HG02840 (cell line): ENCODE results near the gene DMRTA2.

ENCODE experiments used
- ATAC-seq: cut with Tn5 transposase; IDR thresholded peaks from one replicate; pipeline ENCODE4 v1.9.1; 2021; ENCODE audit warnings: mild to moderate bottlenecking, moderate library complexity, moderate number of reproducible peaks; ENCODE audit not compliant: unreplicated experiment, low FRiP score

The DMRTA2 gene

GRCh38 chr1:50422946-50423669, at the start of gene DMRTA2:
Gene DMRTA2, minus strand, starts transcription at chr1:50423443. Its CDS starts 1,907 bp downstream, at chr1:50421536.
- ATAC-seq, result no peak

- no peak for ATAC-seq
Observed at GRCh38 chr1:50471967-50472366, 48.7 kb upstream of the DMRTA2 start.

GRCh38 chr1:50462964-50463363, 39.7 kb upstream of the DMRTA2 start:
- ATAC-seq, result no peak

- ATAC-seq, result no peak
Observed at GRCh38 chr1:50458507-50458906, 35.3 kb upstream of the DMRTA2 start.

- ATAC-seq, result no peak
Observed at GRCh38 chr1:50454911-50455310, 31.7 kb upstream of the DMRTA2 start.

DNA sequence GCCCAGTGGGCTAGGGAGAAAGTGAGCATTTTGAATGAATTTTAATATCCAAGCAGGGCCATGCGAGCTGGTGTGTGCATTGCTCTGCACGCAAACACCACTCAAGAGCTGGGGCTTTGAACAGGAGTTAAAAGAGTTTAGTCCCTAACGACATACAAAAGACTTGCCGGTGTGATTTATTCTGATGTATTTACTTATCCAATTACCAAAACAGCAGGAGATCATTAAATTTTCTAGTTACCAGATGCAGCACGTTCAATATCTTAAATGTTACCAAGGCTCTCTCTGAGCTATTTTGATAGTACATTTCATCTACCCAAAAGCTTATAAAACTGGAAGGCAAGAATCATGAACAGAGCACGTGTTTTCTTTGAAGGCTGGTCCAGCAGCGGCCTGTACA, 30.0 kb upstream of the DMRTA2 start:
- ATAC-seq, result no peak

DNA sequence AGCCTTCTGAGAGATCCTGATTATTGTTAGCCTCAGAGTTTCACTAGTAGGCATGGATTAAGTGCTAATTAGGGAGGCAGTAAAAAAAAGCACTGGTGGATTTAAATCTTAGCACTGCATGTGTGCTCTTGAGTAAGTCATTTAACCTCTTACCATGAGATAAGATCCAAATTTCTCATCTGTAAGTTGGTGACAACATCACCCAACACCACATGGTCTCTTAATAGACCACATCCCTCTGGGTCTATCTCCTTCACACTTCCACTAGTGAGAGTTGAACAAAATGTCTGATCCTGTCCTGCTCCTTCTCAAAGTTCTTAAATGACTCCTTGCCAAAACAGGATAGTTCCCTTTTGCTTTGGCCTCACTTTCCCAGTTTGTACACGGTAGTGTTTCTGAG, 29.5 kb upstream of the DMRTA2 start:
- ATAC-seq, result no peak

DNA sequence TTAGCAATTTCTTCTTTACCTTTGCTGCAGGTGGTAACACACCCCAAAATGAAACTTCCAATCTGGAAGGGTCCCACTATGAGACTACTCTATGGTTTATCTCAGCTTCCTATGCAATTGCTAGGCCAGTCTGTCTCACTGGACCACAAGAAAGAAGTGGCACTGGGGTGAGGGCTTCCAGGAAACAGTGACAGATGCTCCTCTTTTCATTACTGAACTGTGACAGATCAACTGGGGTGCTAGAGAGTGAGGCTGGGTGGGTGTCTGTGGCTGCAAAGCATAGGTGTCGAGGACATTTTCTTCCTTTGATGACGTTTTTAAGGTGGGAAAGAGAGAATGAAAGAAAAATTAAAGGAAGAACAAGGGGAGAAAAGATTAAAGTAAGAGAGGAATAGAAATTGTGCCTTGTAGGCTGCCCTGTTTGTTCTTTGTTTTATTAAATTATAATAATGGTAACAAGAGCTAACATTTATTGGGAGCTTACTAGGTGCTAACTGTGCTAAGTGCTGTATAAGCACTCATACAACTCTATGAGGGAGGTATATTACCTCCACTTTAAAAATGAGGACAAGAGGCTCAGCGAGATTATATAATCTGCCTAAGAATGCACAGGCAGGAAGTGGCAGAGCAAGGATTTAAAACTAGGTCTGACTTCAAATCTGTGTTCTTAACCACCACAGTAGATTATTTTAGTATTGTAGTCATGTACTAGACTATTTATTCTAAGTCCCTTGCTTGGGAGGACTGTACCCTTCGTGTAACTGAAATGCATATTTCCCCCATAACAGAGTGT, 27.8 kb upstream of the DMRTA2 start:
- no peak for ATAC-seq

GRCh38 chr1:50447961-50448360, 24.7 kb upstream of the DMRTA2 start:
- ATAC-seq, result no peak

DNA sequence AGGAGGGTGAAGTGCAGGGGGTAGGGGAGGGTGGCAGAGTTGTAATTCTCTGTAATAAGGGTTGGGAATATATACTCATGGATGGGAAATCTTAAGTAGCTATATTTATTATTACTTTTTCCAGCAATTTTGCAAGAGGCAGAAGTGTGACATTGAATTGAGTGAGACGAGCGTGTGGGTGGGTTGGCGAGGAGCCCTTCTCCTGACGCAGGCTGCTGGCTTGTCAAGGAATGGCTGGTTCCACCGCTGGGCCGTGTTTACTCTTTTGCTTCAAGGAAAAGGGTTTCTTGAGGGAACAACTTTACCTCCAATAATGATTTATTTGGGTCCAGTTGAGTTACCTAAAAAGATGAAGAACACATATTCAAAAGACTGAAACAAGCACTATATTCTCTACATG, 17.9 kb upstream of the DMRTA2 start:
- no peak for ATAC-seq

DNA sequence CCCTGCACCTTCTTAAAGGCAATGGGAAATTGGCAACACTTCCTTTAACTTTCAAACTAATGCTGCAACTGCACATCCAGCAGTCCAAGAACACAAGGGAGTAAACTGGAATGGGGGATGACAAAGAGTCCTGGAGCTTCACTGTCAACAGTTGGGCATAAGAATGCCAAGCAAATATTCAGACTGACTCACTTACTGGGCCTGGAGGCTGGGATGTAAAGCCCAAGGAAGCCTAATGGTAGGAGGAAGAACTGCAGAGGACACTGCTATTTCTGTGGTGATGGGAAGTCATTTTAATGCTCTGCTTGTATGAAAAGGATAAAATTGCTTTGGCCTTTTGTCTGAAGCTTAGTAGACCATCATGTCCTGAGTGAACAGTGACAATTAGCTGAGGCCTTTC, 15.7 kb upstream of the DMRTA2 start:
- ATAC-seq, result no peak

DNA sequence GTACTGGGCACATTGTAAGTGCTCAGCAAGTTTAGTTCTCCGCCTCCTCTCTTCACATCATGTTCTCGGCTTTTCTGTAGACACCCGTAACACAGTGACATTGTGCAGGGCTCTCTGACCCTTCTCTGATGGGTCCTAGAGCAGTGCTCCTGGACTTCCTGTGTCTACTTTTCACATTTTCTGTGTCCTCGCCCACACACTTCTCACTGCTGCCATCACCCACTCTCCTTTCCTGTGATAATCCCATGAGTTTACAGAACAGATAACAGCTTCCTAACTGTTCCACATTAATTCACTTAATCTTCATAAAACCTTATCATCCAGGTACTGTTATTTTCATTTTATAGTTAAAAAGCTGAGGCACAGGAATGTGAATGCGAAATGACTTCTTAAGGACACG, 13.2 kb upstream of the DMRTA2 start:
- ATAC-seq, result no peak

DNA sequence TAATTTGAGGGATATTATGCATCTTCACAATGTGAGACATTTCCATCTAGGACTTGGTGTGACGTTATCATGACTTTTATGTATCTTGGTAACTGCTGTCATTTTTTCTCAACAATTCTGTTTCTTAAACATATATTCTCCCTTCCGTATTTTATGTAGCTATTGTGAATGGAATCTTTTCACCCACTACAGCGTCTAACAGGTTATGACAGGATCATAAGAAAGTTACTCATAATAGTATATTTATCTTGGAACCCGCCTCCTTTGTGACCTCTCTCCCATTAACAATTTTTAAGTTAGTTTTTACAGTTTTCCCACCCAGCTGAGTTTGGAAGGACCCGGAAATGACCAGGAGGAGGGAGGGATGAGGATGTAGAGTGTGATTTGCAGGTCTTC, 6.8 kb upstream of the DMRTA2 start:
- no peak for ATAC-seq

- ATAC-seq, result no peak
Observed at GRCh38 chr1:50427818-50428779, 4.9 kb upstream of the DMRTA2 start.

- no peak for ATAC-seq
Observed at GRCh38 chr1:50427086-50427817, 4.0 kb upstream of the DMRTA2 start.

- no peak for ATAC-seq
Observed at GRCh38 chr1:50426702-50427085, 3.5 kb upstream of the DMRTA2 start.

DNA sequence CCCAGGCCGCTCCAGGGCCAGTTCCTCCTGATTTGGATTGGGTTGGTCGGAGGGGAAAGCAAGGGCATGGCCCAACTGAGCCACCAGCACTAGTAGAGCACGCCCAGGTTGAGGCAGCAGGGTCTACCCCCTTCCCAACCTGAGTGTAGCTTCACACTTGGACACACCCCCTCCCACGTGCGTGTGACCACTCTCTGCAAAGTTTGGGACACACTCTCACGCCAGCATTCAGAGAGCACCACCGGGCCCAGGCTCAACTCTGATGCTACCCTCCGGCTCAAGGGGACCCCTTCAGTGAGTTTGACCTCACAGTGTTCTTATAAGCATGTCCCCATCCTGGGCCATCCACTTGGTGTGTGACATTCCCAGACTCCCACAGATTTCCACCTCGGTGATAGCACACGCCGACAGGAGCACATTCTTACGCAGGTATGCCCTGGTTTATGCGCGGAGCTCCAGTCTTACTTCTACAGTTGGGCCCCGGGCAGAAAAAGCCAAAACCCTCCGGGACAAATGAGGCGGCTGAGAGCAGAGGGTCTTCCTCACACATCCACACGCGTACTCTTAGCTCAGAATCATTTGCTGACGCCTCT, 3.0 kb upstream of the DMRTA2 start:
- no peak for ATAC-seq

DNA sequence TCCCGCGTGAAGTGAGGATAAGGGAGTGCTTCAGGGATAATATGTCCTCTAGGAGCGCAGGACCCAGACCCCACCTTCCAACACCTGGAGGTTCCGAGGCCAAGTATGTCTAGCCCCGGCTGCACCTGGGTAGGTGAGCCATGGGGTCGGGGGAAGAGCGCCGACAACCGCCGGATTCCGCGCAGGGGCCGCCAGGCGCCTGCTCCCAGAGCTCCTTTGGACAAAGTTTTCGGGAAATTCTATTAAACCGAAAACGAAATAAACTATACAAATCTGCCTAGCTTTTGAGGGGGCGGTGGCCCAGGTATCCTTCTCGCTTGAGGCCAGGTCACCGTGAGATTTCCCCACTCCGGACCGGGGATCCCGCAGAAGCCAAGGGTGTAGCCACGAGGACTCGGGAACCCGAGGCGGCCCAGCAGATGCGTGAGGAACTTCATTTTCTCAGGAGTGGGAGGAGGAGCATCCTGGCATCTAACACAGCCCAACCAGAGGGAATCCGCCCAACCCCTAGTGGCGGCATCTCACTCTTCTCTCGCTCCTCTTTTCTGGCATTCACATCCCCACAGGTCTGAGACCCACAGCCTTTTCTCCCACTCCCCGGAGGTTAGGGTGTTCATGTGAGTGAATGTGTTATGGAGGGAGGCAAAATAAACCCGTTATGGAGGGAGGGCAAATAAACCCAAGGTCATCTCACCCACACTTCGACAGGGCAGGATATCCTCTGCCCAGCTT, 2.3 kb upstream of the DMRTA2 start:
- no peak for ATAC-seq

- no peak for ATAC-seq
Observed at GRCh38 chr1:50424884-50425375, 1.7 kb upstream of the DMRTA2 start.
